Measurements from ENCODE around the gene KLHL7. TPM values are rescaled to one million over a fixed set of nuclear protein-coding genes. Genes with fewer than 3 reads are reported as not detected.

The KLHL7 gene
- total RNA-seq, 1 donor from 2014 or later: 54.8 TPM

GRCh38 chr7:23167691-23168090 lies 62.1 kb downstream of the KLHL7 start:
- no peak overlapping the region for H3K4me3 ChIP-seq (ENCODE audit: low read depth, low read length)
- no peak for TF ChIP-seq CTCF (IDR thresholded peaks at IDR 0.05; ENCODE audit: insufficient read depth, low read length, poor library complexity, severe bottlenecking)
- H3K36me3 ChIP-seq (ENCODE audit: control insufficient read depth, insufficient read depth, low read length): no peaks in the 10 kb centered on the region
- no peaks in the 10 kb centered on the region for H3K27me3 ChIP-seq (ENCODE audit: control insufficient read depth, insufficient read depth, low read length)
- no peak for DNase-seq (ENCODE audit: low read depth)

- Histone ChIP-seq H3K4me3 (ENCODE audit: low read depth, low read length) (no peak overlapping the region), H3K27me3 (ENCODE audit: control insufficient read depth, insufficient read depth, low read length) (no peaks in the 10 kb centered on the region), H3K36me3 (ENCODE audit: control insufficient read depth, insufficient read depth, low read length) (no peaks in the 10 kb centered on the region)
- no peak for DNase-seq (ENCODE audit: low read depth)
- TF ChIP-seq CTCF (IDR thresholded peaks at IDR 0.05; ENCODE audit: insufficient read depth, low read length, poor library complexity, severe bottlenecking): no peak
These were observed 62.7 kb downstream of the KLHL7 start for GRCh38 chr7:23168111-23168885.

GRCh38 chr7:23175938-23176337 lies 70.4 kb downstream of the KLHL7 start:
- no peaks in the 10 kb centered on the region for H3K27me3 ChIP-seq (ENCODE audit: control insufficient read depth, insufficient read depth, low read length)
- TF ChIP-seq CTCF (IDR thresholded peaks at IDR 0.05; ENCODE audit: insufficient read depth, low read length, poor library complexity, severe bottlenecking): no peak
- no peak for DNase-seq (ENCODE audit: low read depth)
- no peaks in the 10 kb centered on the region for H3K36me3 ChIP-seq (ENCODE audit: control insufficient read depth, insufficient read depth, low read length)
- H3K4me3 ChIP-seq (ENCODE audit: low read depth, low read length): no peak overlapping the region

GRCh38 chr7:23181684-23182553 lies 76.3 kb downstream of the KLHL7 start, which contains the start of gene NUP42:
Gene NUP42, plus strand, starts transcription at chr7:23182048. Its CDS starts 38 bp downstream, at chr7:23182086.
- H3K36me3 ChIP-seq (ENCODE audit: control insufficient read depth, insufficient read depth, low read length): no peaks in the 10 kb centered on the region
- TF ChIP-seq CTCF (IDR thresholded peaks at IDR 0.05; ENCODE audit: insufficient read depth, low read length, poor library complexity, severe bottlenecking): no peak
- peak; percentile 99 for DNase-seq (ENCODE audit: low read depth)
- no peaks in the 10 kb centered on the region for H3K27me3 ChIP-seq (ENCODE audit: control insufficient read depth, insufficient read depth, low read length)
- peak within 1 kb of the TSS; percentile 84 for H3K4me3 ChIP-seq (ENCODE audit: low read depth, low read length)

GRCh38 chr7:23183279-23184012 lies 77.9 kb downstream of the KLHL7 start:
- H3K36me3 ChIP-seq (ENCODE audit: control insufficient read depth, insufficient read depth, low read length): no peaks in the 10 kb centered on the region
- no peaks in the 10 kb centered on the region for H3K27me3 ChIP-seq (ENCODE audit: control insufficient read depth, insufficient read depth, low read length)
- no peak for TF ChIP-seq CTCF (IDR thresholded peaks at IDR 0.05; ENCODE audit: insufficient read depth, low read length, poor library complexity, severe bottlenecking)
- DNase-seq (ENCODE audit: low read depth): no peak
- H3K4me3 ChIP-seq (ENCODE audit: low read depth, low read length): peak overlapping the region; percentile 84
